Measurements from ENCODE around the gene SOX18. TPM values are rescaled to one million over a fixed set of nuclear protein-coding genes. Genes with fewer than 3 reads are reported as not detected.

SOX18 gene
- total and polyA plus RNA-seq, 2 of the 8 experiments (the other 6 are each of a cell fraction or from before 2014, with no cell fraction given) = 0.09 TPM; not detected in 1

DNA sequence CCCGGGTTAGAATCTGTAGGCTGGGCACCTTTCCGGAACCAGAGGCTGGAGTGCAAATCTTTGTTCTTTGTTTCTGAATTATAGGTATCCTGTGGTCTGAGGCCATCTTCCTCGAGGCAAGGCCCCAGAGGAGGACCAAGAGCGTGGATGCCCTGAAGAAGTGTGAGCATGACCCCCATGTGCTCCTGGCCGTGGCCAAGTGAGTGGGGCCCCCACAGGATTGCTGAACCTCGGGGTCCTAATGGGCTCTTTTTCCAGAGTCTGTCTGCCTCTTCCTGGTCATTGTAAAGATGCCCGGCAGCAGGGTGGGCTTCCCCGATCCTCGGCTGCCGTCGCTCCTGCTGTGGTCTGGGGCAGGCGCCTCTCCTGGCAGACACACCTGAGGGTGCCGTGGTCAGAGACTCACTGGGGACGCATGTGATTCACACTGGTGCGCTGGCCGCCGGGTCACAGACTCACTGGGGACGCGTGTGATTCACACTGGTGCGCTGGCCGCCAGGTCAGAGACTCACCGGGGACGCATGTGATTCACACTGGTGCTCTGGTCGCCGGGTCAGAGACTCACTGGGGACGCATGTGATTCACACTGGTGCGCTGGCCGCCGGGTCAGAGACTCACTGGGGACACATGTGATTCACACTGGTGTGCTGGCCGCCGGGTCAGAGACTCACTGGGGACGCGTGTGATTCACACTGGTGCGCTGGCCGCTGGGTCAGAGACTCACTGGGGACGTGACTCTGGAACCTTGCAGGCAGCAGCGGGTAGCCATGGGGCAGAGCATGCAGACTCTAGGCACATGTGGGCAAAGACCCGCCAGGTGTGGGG is 19.9 kb downstream of the SOX18 start (continued):
- TF ChIP-seq FOSL1 (IDR thresholded peaks at IDR 0.05; ENCODE audit: insufficient read depth, low read depth, low read length) (no peak), POLR2A (IDR thresholded peaks at IDR 0.05; ENCODE audit: control extremely low read depth in 1 of 2, low read depth in 2 of 2, low read length in 2 of 2) (no peak), USF2 (IDR thresholded peaks at IDR 0.05; ENCODE audit: low read length) (no peak), ASH2L (IDR thresholded peaks at IDR 0.05; ENCODE audit: low read length) (no peak), GABPA (IDR thresholded peaks at IDR 0.05; ENCODE audit: borderline replicate concordance, insufficient read depth, low read length) (no peak), CHD2 (IDR thresholded peaks at IDR 0.05; ENCODE audit: low read length) (no peak), PHF8 (conservative IDR thresholded peaks at IDR 0.05; ENCODE audit: low read depth, low read length) (no peak), GTF2F1 (IDR thresholded peaks at IDR 0.05; ENCODE audit: borderline replicate concordance, low read depth, low read length) (no peak), HDAC6 (IDR thresholded peaks at IDR 0.05; ENCODE audit: low read depth, low read length) (no peak)

Data from H1 (cell line).